H1 (cell line): ENCODE data around the gene MCC. TPM values are rescaled to one million over a fixed set of nuclear protein-coding genes. Genes with fewer than 3 reads are reported as not detected.

ENCODE experiments used
- ASH2L ChIP-seq: fragments of 200-600, 300-600 bp; sonication (generic); IDR thresholded peaks from one replicate; pipeline ENCODE4 v1.7.1; 2017; ENCODE audit warnings: low read length
- CREB1 ChIP-seq: IDR thresholded peaks from 2 replicates; pipeline ENCODE4 v1.6.1; 2012; ENCODE audit warnings: inconsistent platforms
- EGR1 ChIP-seq: IDR thresholded peaks from 2 replicates; pipeline ENCODE4 v1.6.1; 2011; ENCODE audit warnings: low read depth, low read length, borderline replicate concordance
- HDAC2 ChIP-seq, 2 experiments: fragments of 300-600 bp in 1 of 2; sonication (generic) in 1 of 2; IDR thresholded peaks; 2 replicates each; pipeline ENCODE4 v1.6.1; 2011 to 2012; ENCODE audit warnings: low read depth in 2 of 2, low read length in 2 of 2, mild to moderate bottlenecking in 2 of 2, moderate library complexity in 2 of 2, borderline replicate concordance in 1 of 2, inconsistent platforms in 1 of 2
- POLR2A ChIP-seq, 2 experiments: IDR thresholded peaks; 1 replicate in 1 of 2; 2 replicates in 1 of 2; pipeline ENCODE4 v1.6.1; 2011; ENCODE audit warnings: low read depth in 2 of 2, low read length in 2 of 2, mild to moderate bottlenecking in 2 of 2; ENCODE audit errors: control extremely low read depth in 1 of 2
- polyA plus RNA-seq, 7 experiments: library from polyadenylated mRNA; depleted of rRNA in 3 of 7; stranded (reverse) in 5 of 7; unstranded in 2 of 7; fragments of >200 nt in 5 of 7; fragments of 200-250 nt in 2 of 7; gene quantifications; 1 replicate in 5 of 7; 2 replicates in 1 of 7; 4 replicates in 1 of 7; pipeline versions ENCODE4 v1.2.1 to v1.2.3, GENCODE V29; 2011 to 2013; ENCODE audit warnings: missing spikeins in 2 of 7, mixed read lengths in 2 of 7
- total RNA-seq: library from RNA; stranded (reverse); fragmentation: NEBNext Ultra II Directional; extraction: Animal tissue kit (Norgen Biotek cat#: 25700); gene quantifications from 2 replicates; pipeline ENCODE4 v1.2.1, GENCODE V29; 2021
- TF ChIP-seq, protein P1 (sequence below): fragments of 300-600 bp; sonication (generic); IDR thresholded peaks from 2 replicates; pipeline ENCODE4 v1.7.1; 2012; ENCODE audit warnings: low read length, moderate library complexity, mild to moderate bottlenecking, inconsistent platforms; ENCODE audit not compliant: insufficient replicate concordance

The MCC gene
- total and polyA plus RNA-seq, 2 of the 8 experiments (the other 6 are each of a cell fraction or from before 2014, with no cell fraction given), result 2.6 to 18.3 TPM

DNA sequence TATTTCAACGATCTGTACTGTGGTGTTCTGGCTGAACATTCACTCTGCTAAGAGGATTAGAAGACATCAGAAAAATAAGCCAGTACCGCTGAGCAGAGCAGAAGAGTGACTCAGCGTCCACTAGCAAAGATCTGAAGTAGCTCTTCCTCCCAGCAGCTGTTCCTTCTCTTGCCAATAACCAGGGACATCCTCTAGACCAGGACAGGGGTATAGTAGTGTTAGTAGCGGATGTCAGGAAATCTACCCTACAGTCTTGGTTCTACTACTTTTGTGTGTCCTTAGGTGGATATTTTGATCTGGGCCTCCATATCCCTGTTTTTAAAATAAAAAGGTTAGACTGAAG, 157.1 kb downstream of the MCC start (continued):
- TF ChIP-seq, protein P1, sequence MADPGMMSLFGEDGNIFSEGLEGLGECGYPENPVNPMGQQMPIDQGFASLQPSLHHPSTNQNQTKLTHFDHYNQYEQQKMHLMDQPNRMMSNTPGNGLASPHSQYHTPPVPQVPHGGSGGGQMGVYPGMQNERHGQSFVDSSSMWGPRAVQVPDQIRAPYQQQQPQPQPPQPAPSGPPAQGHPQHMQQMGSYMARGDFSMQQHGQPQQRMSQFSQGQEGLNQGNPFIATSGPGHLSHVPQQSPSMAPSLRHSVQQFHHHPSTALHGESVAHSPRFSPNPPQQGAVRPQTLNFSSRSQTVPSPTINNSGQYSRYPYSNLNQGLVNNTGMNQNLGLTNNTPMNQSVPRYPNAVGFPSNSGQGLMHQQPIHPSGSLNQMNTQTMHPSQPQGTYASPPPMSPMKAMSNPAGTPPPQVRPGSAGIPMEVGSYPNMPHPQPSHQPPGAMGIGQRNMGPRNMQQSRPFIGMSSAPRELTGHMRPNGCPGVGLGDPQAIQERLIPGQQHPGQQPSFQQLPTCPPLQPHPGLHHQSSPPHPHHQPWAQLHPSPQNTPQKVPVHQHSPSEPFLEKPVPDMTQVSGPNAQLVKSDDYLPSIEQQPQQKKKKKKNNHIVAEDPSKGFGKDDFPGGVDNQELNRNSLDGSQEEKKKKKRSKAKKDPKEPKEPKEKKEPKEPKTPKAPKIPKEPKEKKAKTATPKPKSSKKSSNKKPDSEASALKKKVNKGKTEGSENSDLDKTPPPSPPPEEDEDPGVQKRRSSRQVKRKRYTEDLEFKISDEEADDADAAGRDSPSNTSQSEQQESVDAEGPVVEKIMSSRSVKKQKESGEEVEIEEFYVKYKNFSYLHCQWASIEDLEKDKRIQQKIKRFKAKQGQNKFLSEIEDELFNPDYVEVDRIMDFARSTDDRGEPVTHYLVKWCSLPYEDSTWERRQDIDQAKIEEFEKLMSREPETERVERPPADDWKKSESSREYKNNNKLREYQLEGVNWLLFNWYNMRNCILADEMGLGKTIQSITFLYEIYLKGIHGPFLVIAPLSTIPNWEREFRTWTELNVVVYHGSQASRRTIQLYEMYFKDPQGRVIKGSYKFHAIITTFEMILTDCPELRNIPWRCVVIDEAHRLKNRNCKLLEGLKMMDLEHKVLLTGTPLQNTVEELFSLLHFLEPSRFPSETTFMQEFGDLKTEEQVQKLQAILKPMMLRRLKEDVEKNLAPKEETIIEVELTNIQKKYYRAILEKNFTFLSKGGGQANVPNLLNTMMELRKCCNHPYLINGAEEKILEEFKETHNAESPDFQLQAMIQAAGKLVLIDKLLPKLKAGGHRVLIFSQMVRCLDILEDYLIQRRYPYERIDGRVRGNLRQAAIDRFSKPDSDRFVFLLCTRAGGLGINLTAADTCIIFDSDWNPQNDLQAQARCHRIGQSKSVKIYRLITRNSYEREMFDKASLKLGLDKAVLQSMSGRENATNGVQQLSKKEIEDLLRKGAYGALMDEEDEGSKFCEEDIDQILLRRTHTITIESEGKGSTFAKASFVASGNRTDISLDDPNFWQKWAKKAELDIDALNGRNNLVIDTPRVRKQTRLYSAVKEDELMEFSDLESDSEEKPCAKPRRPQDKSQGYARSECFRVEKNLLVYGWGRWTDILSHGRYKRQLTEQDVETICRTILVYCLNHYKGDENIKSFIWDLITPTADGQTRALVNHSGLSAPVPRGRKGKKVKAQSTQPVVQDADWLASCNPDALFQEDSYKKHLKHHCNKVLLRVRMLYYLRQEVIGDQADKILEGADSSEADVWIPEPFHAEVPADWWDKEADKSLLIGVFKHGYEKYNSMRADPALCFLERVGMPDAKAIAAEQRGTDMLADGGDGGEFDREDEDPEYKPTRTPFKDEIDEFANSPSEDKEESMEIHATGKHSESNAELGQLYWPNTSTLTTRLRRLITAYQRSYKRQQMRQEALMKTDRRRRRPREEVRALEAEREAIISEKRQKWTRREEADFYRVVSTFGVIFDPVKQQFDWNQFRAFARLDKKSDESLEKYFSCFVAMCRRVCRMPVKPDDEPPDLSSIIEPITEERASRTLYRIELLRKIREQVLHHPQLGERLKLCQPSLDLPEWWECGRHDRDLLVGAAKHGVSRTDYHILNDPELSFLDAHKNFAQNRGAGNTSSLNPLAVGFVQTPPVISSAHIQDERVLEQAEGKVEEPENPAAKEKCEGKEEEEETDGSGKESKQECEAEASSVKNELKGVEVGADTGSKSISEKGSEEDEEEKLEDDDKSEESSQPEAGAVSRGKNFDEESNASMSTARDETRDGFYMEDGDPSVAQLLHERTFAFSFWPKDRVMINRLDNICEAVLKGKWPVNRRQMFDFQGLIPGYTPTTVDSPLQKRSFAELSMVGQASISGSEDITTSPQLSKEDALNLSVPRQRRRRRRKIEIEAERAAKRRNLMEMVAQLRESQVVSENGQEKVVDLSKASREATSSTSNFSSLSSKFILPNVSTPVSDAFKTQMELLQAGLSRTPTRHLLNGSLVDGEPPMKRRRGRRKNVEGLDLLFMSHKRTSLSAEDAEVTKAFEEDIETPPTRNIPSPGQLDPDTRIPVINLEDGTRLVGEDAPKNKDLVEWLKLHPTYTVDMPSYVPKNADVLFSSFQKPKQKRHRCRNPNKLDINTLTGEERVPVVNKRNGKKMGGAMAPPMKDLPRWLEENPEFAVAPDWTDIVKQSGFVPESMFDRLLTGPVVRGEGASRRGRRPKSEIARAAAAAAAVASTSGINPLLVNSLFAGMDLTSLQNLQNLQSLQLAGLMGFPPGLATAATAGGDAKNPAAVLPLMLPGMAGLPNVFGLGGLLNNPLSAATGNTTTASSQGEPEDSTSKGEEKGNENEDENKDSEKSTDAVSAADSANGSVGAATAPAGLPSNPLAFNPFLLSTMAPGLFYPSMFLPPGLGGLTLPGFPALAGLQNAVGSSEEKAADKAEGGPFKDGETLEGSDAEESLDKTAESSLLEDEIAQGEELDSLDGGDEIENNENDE, result no peak
- TF ChIP-seq POLR2A (IDR thresholded peaks at IDR 0.05; ENCODE audit: control extremely low read depth in 1 of 2, low read depth in 2 of 2, low read length in 2 of 2) (no peak), EGR1 (no peak), ASH2L (no peak), CREB1 (no peak), HDAC2 (IDR thresholded peaks at IDR 0.05; ENCODE audit: borderline replicate concordance in 1 of 2, low read depth in 2 of 2, low read length in 2 of 2) (no peak)
